IMR-90 (cell line): ENCODE data around the gene TBCD. TPM values are rescaled to one million over a fixed set of nuclear protein-coding genes. Genes with fewer than 3 reads are reported as not detected.

ENCODE experiments used
- ATAC-seq: fragments of 200-7000 bp; cut with Tn5 transposase; 2 replicates; pipeline ENCODE4 v1.9.1; 2020; ENCODE audit warnings: low read depth, mild to moderate bottlenecking, moderate library complexity
- BruUV-seq: library from RNA; stranded (reverse); fragments of 400-500 nt; replicated peaks from 2 replicates; lab custom pipeline; 2021; lab: Mats Ljungman, UMichigan
- CTCF ChIA-PET: fragments of 300-600 bp; formaldehyde crosslinking; extraction: SDS; loops from one replicate; lab custom pipeline; 2021; ENCODE audit warnings: antibody characterized with exemption; lab: Yijun Ruan, JAX
- POLR2A ChIA-PET: fragments of 300-600 bp; sonication (Branson Sonifier 250); formaldehyde crosslinking; loops from one replicate; lab custom pipeline; 2022; ENCODE audit warnings: antibody characterized with exemption; ENCODE audit not compliant: unreplicated experiment; lab: Charles Lee
- DNase-seq: peaks from one replicate; pipeline ENCODE4 v3.0.0; 2013
- H2AFZ ChIP-seq: replicated peaks from 2 replicates; pipeline ENCODE3; 2013; ENCODE audit warnings: low read length, mild to moderate bottlenecking; ENCODE audit not compliant: poor library complexity
- H2AK5ac ChIP-seq: 2 replicates; pipeline ENCODE4 v1.6.1; 2013; ENCODE audit warnings: low read depth, low read length, inconsistent platforms
- H2AK9ac ChIP-seq: replicated peaks from 2 replicates; pipeline ENCODE3; 2013; ENCODE audit warnings: mild to moderate bottlenecking, low read depth, low read length, moderate library complexity; ENCODE audit not compliant: poor library complexity
- H2BK120ac ChIP-seq: 2 replicates; pipeline ENCODE4 v1.6.1; 2013; ENCODE audit warnings: low read depth, low read length, inconsistent platforms
- H2BK15ac ChIP-seq: 3 replicates; pipeline ENCODE4 v1.6.1; 2013; ENCODE audit warnings: low read depth, low read length, inconsistent platforms
- H2BK20ac ChIP-seq: 2 replicates; pipeline ENCODE4 v1.6.1; 2013; ENCODE audit warnings: low read depth, mild to moderate bottlenecking, inconsistent platforms, low read length, moderate library complexity
- H2BK5ac ChIP-seq: 2 replicates; pipeline ENCODE4 v1.6.1; 2013; ENCODE audit warnings: mild to moderate bottlenecking, low read depth, low read length, inconsistent platforms; ENCODE audit not compliant: poor library complexity, severe bottlenecking
- H3K14ac ChIP-seq: replicated peaks from 2 replicates; pipeline ENCODE4 v1.6.1; 2013; ENCODE audit warnings: low read depth, low read length, inconsistent platforms
- H3K18ac ChIP-seq: 2 replicates; pipeline ENCODE4 v1.6.1; 2013; ENCODE audit warnings: low read depth, low read length, control low read depth
- H3K23ac ChIP-seq: 2 replicates; pipeline ENCODE4 v1.6.1; 2013; ENCODE audit warnings: low read depth, low read length, inconsistent platforms
- H3K27ac ChIP-seq: 2 replicates; pipeline ENCODE4 v1.5.1; 2013; ENCODE audit warnings: mild to moderate bottlenecking, control low read depth, low read length; ENCODE audit not compliant: insufficient read depth
- H3K27me3 ChIP-seq: 2 replicates; pipeline ENCODE4 v1.6.1; 2013; ENCODE audit warnings: low read length; ENCODE audit not compliant: control insufficient read depth, insufficient read depth
- H3K36me3 ChIP-seq: 2 replicates; pipeline ENCODE4 v1.6.1; 2013; ENCODE audit warnings: low read length, mixed read lengths; ENCODE audit not compliant: control insufficient read depth, insufficient read depth
- H3K4ac ChIP-seq: 2 replicates; pipeline ENCODE4 v1.6.1; 2013; ENCODE audit warnings: low read depth, low read length, inconsistent platforms
- H3K4me1 ChIP-seq: 2 replicates; pipeline ENCODE4 v1.6.1; 2013; ENCODE audit warnings: low read length, mixed read lengths; ENCODE audit not compliant: control insufficient read depth, insufficient read depth
- H3K4me2 ChIP-seq: 2 replicates; pipeline ENCODE4 v1.6.1; 2013; ENCODE audit warnings: low read depth, mild to moderate bottlenecking, control low read depth, low read length, moderate library complexity
- H3K4me3 ChIP-seq: 2 replicates; pipeline ENCODE4 v1.5.1; 2013; ENCODE audit warnings: low read depth, mild to moderate bottlenecking, control low read depth, low read length, moderate library complexity; ENCODE audit not compliant: insufficient read depth
- H3K56ac ChIP-seq: 2 replicates; pipeline ENCODE4 v1.6.1; 2013; ENCODE audit warnings: low read length, inconsistent platforms; ENCODE audit not compliant: insufficient read depth; ENCODE audit errors: extremely low read depth
- H3K79me1 ChIP-seq, 2 experiments: 2 replicates each; pipeline ENCODE4 v1.6.1; 2013; ENCODE audit warnings: low read length in 2 of 2, inconsistent platforms in 1 of 2, low read depth in 1 of 2
- H3K9ac ChIP-seq: 2 replicates; pipeline ENCODE4 v1.6.1; 2013; ENCODE audit warnings: low read depth, low read length, control low read depth
- H3K9me1 ChIP-seq: 2 replicates; pipeline ENCODE4 v1.6.1; 2013; ENCODE audit warnings: low read length, inconsistent platforms; ENCODE audit not compliant: insufficient read depth
- H3K9me3 ChIP-seq: 2 replicates; pipeline ENCODE4 v1.6.1; 2013; ENCODE audit warnings: low read length; ENCODE audit not compliant: control insufficient read depth, insufficient read depth
- H4K20me1 ChIP-seq: 2 replicates; pipeline ENCODE4 v1.6.1; 2013; ENCODE audit warnings: low read length, inconsistent platforms; ENCODE audit not compliant: insufficient read depth
- H4K5ac ChIP-seq: 2 replicates; pipeline ENCODE4 v1.6.1; 2013; ENCODE audit warnings: mild to moderate bottlenecking, low read depth, low read length, control low read depth
- H4K8ac ChIP-seq, 2 experiments: 2 replicates each; pipeline ENCODE4 v1.6.1; 2013; ENCODE audit warnings: low read depth in 2 of 2, low read length in 2 of 2, control low read depth in 1 of 2, inconsistent platforms in 1 of 2
- H4K91ac ChIP-seq: 2 replicates; pipeline ENCODE4 v1.6.1; 2013; ENCODE audit warnings: low read depth, low read length, inconsistent platforms; ENCODE audit not compliant: insufficient read depth
- BHLHE40 ChIP-seq: fragments of 150-350 bp; IDR thresholded peaks from 2 replicates; pipeline ENCODE4 v1.6.1; 2016; ENCODE audit warnings: mild to moderate bottlenecking, low read depth, low read length
- CEBPB ChIP-seq: IDR thresholded peaks from 2 replicates; pipeline ENCODE4 v1.6.1; 2012; ENCODE audit warnings: low read depth, low read length, improper control_type of control experiment
- CHD1 ChIP-seq: IDR thresholded peaks from 2 replicates; pipeline ENCODE4 v1.6.1; 2012; ENCODE audit warnings: low read depth, low read length, improper control_type of control experiment
- CTCF ChIP-seq: conservative IDR thresholded peaks from 2 replicates; pipeline ENCODE4 v1.5.1; 2012; ENCODE audit warnings: mild to moderate bottlenecking, low read depth, low read length, improper control_type of control experiment
- ELK1 ChIP-seq: fragments of 150-350 bp; IDR thresholded peaks from 2 replicates; pipeline ENCODE4 v1.6.1; 2016; ENCODE audit warnings: low read depth, mild to moderate bottlenecking, low read length, moderate library complexity, borderline replicate concordance
- FOS ChIP-seq: fragments of 150-350 bp; IDR thresholded peaks from 2 replicates; pipeline ENCODE4 v1.6.1; 2016; ENCODE audit warnings: low read depth, low read length
- MAFK ChIP-seq: IDR thresholded peaks from 2 replicates; pipeline ENCODE4 v1.6.1; 2012; ENCODE audit warnings: low read depth, low read length, improper control_type of control experiment
- MAZ ChIP-seq: IDR thresholded peaks from 2 replicates; pipeline ENCODE4 v1.6.1; 2012; ENCODE audit warnings: low read depth, mild to moderate bottlenecking, low read length, improper control_type of control experiment, moderate library complexity, borderline replicate concordance
- MXI1 ChIP-seq: IDR thresholded peaks from 2 replicates; pipeline ENCODE4 v1.6.1; 2012; ENCODE audit warnings: low read depth, mild to moderate bottlenecking, low read length, moderate library complexity, borderline replicate concordance
- NFE2L2 ChIP-seq: fragments of 150-350 bp; IDR thresholded peaks from 2 replicates; pipeline ENCODE4 v1.6.1; 2016; ENCODE audit warnings: low read depth, mild to moderate bottlenecking, low read length
- POLR2A ChIP-seq: IDR thresholded peaks from 2 replicates; pipeline ENCODE4 v1.6.1; 2012; ENCODE audit warnings: mild to moderate bottlenecking, low read depth, low read length
- RCOR1 ChIP-seq: IDR thresholded peaks from 2 replicates; pipeline ENCODE4 v1.6.1; 2012; ENCODE audit warnings: mild to moderate bottlenecking, low read length, improper control_type of control experiment; ENCODE audit not compliant: insufficient replicate concordance
- RFX5 ChIP-seq: IDR thresholded peaks from 2 replicates; pipeline ENCODE4 v1.8.0; 2012; ENCODE audit warnings: low read depth, mild to moderate bottlenecking, low read length, moderate library complexity
- SMC3 ChIP-seq: fragments of 150-350 bp; IDR thresholded peaks from 2 replicates; pipeline ENCODE4 v1.6.1; 2016; ENCODE audit warnings: low read depth, mild to moderate bottlenecking, antibody characterized with exemption, low read length, moderate library complexity
- USF2 ChIP-seq: fragments of 150-350 bp; IDR thresholded peaks from 2 replicates; pipeline ENCODE4 v1.6.1; 2017; ENCODE audit warnings: mild to moderate bottlenecking, antibody characterized with exemption, low read length, low read depth
- WGBS, 2 experiments: methylation state at CpG; one replicate each; pipeline versions ENCODE4 v1.1.5 to v1.1.7; 2013; ENCODE audit warnings: missing lambda C conversion rate in 2 of 2; ENCODE audit not compliant: insufficient read length in 1 of 2; ENCODE audit errors: extremely low coverage in 2 of 2; 5-methylcytosine and 5-hydroxymethylcytosine counted together
- dilution Hi-C: fragments of 300-500 bp; cut with HindIII; formaldehyde crosslinking; loops from one replicate; pipeline ENCODE4 v1.14.3; 2018; ENCODE audit warnings: low sequenced_read_pairs; ENCODE audit not compliant: unreplicated experiment
- in situ Hi-C: fragments of 300-500 bp; cut with MboI; formaldehyde crosslinking; loops from 3 replicates; pipeline ENCODE4 v1.14.3; 2019; ENCODE audit warnings: low sequenced_read_pairs, inconsistent platforms, mixed read lengths
- intact Hi-C: fragments of 100-400 bp; cut with micrococcal nuclease; formaldehyde crosslinking; loops from 2 replicates; pipeline ENCODE4 v1.10.0; 2022
- polyA plus RNA-seq, 3 experiments: library from polyadenylated mRNA; depleted of rRNA; stranded (reverse); fragments of >200 nt; gene quantifications; 2 replicates each; pipeline ENCODE4 v1.2.3, GENCODE V29; 2012; ENCODE audit warnings: low replicate concordance in 1 of 3
- total RNA-seq: library from RNA; depleted of rRNA; stranded (reverse); fragments of >200 nt; gene quantifications from 2 replicates; pipeline ENCODE4 v1.2.3, GENCODE V29; 2012

The TBCD gene
- total and polyA plus RNA-seq, 2 of the 4 experiments (the other 2 are of a cell fraction) = 21.9 to 54.5 TPM

GRCh38 chr17:82915010-82915756, 163.3 kb downstream of the TBCD start:
- intact Hi-C loops (no loop called here), in situ Hi-C loops (no loop called here), dilution Hi-C loops (no loop called here)
- no peak for DNase-seq
- no TSS peak for BruUV-seq
- no peak overlapping the region for H4K5ac ChIP-seq
- H3K4me3 ChIP-seq = no peak overlapping the region
- H2AK9ac ChIP-seq = no peak overlapping the region
- ChIA-PET CTCF (interaction anchor here (1.7 kb wide), 1 partner anchor 133 kb away, joined by 4 read pairs; no protein-coding TSS in a partner anchor), POLR2A (no interaction called here)
- H4K8ac ChIP-seq = no peak overlapping the region
- no peaks in the 10 kb centered on the region for H3K4me1 ChIP-seq
- H3K9me1 ChIP-seq = no peaks in the 10 kb centered on the region; the same call in 1 of the 2 replicates
- no peaks in the 10 kb centered on the region for H3K9me3 ChIP-seq
- no peak overlapping the region for H2AFZ ChIP-seq
- no peak overlapping the region for H3K23ac ChIP-seq
- H3K27ac ChIP-seq = no peak overlapping the region
- ATAC-seq = no peak
- H3K18ac ChIP-seq = no peak overlapping the region
- H3K79me1 ChIP-seq = peaks cover 0 to 3% of the 10 kb centered on the region in 2 experiments; a peak in 1 of 4 replicates
- H4K91ac ChIP-seq = no peak overlapping the region
- no peak overlapping the region for H3K56ac ChIP-seq
- no peak overlapping the region for H3K14ac ChIP-seq
- peaks cover 8% of the 10 kb centered on the region for H3K36me3 ChIP-seq
- H2BK120ac ChIP-seq = no peak overlapping the region
- H4K20me1 ChIP-seq = peaks cover 3% of the 10 kb centered on the region; the same call in 1 of the 2 replicates
- H3K27me3 ChIP-seq = no peaks in the 10 kb centered on the region
- H2AK5ac ChIP-seq = no peak overlapping the region
- H2BK15ac ChIP-seq = no peak overlapping the region
- no peak overlapping the region for H3K4ac ChIP-seq
- H3K4me2 ChIP-seq = no peak overlapping the region
- WGBS, 2 experiments = 92% methylated on average over 18 of the region's 32 CpGs; no CpG with 5 or more reads in 1 of the 2 experiments
- no peak overlapping the region for H2BK5ac ChIP-seq
- H3K9ac ChIP-seq = no peak overlapping the region
- no peak overlapping the region for H2BK20ac ChIP-seq
- TF ChIP-seq RCOR1 (no peak), MAZ (no peak), BHLHE40 (no peak), NFE2L2 (no peak), ELK1 (no peak), CHD1 (no peak), RFX5 (no peak), POLR2A (no peak), CTCF (peak; percentile 11; the same call in 1 of the 2 replicates), SMC3 (peak; percentile 20; the same call in 1 of the 2 replicates), MXI1 (no peak), USF2 (no peak), FOS (no peak), CEBPB (no peak), MAFK (no peak)
